Stimulated activated CD8-positive, alpha-beta memory T cell treated with anti-CD3 and anti-CD28 coated beads, Interleukin-7, amount 100 ng/mL, for 1 hour (primary cell): ENCODE measurements around the gene PRKCZ.

Experiments used
- DNase-seq, 2 donors: peaks; one replicate each; pipeline ENCODE4 v3.0.0-alpha.2; 2020; ENCODE audit warnings: low read depth in 2 of 2

PRKCZ gene

GRCh38 chr1:2208309-2209239 lies 158.4 kb downstream of the PRKCZ start:
- DNase-seq: no peak

DNA sequence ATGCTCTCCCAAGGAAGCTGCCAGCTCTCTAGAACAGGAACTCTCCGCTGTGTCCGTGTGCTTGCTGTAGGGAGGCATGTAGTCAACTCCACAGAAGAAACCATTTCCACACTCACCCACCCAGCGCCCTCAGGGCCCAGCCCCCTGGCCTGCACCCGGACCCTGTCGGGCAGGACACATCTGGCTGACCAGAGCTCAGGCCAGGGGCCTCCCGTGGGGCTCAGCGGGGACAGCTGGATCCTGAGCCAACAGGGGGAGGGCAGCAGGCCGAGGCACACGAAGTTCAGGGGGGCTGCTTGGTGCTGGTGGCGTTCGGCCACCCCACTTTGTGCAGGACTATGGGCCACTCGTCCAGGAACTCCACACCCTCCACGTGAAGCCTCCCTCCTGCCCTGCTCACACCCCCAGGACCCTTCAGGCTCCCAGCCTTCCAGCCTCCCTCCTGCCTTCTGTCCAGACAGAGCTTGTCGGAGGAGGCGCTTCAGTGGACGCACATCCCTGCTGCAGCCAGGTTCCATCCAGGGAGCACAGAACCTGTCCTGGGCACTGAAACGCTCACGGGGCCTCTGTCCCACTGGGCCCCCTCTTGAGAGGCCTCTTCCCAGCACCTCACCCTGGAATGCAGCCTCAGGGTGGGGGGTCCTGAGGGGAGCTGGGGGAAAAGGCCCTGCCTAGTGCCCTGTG lies 159.3 kb downstream of the PRKCZ start:
- no peak for DNase-seq

DNA sequence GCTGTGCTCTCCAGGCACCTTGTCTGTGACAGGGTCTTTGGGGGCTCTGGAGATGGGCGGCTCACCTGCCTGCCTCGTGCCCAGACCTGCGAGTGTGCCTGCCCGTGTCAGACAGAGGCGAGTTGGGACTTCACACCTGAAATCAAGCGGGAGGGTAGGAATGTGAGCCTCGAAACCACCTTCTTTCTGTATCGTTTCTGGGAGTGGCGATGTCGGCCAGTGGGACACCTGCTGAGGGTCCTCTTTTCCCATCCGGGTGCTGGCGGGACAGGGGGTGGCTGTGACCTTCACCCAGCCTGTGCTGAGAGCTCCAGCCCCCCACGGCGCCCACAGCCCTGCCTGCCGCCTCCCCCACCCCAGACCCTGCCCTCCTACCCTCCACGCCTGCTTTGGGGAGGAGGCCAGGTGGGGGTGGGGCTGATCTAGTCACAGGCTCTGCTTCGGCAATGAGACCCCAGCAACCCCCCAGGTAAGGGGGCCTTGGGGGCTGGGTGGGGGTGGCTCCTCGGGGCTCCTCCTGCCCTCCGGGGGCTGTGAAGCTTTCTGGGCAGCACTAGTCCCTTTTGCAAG lies 160.0 kb downstream of the PRKCZ start:
- no peak for DNase-seq

- DNase-seq: no peak
Observed at GRCh38 chr1:2210786-2211185, 160.6 kb downstream of the PRKCZ start.

- DNase-seq: no peak
Observed at GRCh38 chr1:2212274-2212531, 162.0 kb downstream of the PRKCZ start.

DNA sequence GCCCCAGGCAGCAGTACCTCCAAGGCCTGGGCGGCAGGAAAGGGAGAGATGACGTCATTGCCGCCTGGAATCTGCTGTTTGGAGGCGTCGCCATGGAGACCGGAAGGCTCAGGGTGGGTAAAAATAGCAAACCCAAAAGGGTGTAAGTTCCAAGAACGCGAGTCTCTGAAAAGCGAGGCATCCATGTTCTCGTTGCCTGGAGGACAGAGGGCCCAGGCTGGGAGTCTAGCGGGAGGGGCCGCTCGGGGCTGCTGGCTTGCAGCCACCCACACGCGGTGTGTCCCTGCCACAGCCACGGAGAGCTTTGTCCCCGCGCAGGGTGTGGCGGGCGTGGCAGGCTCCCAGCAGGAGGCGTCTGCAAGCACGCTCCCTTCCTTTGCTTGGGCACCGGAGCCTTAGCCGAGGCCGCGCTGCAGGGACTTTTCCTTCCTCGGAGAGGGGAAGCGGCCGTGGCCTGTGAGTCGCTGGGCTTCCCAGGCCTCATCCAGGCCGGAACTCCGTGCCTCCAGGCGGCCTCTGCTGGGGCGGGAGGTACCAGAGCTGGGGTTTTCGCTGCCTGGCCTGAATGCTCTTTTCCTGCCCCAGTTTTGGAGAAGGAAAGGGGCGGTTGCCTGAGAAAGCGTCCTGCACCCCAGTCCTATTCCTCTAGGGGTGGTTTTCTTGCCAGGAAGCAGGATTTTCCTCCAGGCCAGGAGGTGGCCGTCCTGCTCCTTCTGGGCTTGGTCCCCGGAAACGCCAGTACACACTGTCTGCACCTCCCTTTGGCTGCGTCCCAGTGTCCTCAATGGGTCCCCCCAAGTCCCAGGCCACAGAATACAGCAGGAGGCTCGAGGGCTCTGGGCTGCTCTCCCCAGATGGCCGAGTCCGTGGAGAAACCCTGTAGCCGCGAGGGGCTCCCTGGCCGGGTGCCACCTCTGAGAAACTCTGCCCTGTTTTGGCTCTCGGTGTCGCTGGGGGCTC lies 162.6 kb downstream of the PRKCZ start:
- no peak for DNase-seq

GRCh38 chr1:2213576-2214505 lies 163.6 kb downstream of the PRKCZ start:
- no peak for DNase-seq

GRCh38 chr1:2214541-2215241 lies 164.5 kb downstream of the PRKCZ start:
- no peak for DNase-seq

DNA sequence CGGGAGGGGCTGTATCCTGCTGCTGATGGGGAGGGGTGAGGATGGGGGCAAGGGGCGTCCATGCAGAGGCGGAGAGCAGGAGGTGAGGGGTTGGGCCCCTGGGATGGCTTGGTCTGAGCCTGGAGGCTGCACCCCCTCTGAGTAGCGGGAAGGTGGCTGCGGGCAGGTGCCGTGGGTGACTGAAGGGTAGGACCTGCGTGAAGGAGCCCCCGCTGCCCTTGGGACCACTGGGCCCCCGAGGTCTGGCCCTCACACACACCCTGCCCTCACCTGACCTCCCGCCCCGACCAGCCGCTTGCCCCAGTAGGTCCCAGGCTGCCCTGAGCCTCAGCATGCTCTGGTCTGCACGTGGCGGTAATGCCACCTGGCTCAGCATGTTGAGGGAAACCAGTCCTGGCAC lies 165.1 kb downstream of the PRKCZ start:
- no peak for DNase-seq

GRCh38 chr1:2215909-2216766 lies 165.9 kb downstream of the PRKCZ start:
- no peak for DNase-seq

GRCh38 chr1:2216767-2217058 lies 166.5 kb downstream of the PRKCZ start:
- no peak for DNase-seq

DNA sequence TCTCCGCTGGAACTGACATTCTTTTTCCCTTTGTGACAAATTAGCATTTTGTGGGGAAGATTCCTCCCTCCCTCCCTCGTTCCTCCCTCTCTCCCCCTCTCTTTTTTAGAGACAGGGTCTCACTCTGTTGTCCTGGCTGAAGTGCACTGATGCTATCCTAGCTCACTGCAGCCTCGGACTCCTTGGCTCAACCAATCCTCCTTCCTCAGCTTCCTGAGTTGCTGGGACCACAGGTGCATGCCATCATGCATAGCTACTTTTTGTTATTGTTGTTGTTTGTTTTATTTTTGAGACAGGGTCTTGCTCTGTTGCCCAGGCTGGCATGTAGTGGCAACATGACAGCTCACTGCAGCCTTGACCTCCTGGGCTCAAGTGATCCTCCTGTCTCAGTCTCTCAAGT lies 171.1 kb downstream of the PRKCZ start:
- DNase-seq: no peak

GRCh38 chr1:2224170-2224584 lies 174.0 kb downstream of the PRKCZ start:
- DNase-seq: no peak

- DNase-seq: no peak
Observed at GRCh38 chr1:2224631-2225428, 174.6 kb downstream of the PRKCZ start.

GRCh38 chr1:2226525-2227345 lies 176.5 kb downstream of the PRKCZ start:
- DNase-seq: no peak

DNA sequence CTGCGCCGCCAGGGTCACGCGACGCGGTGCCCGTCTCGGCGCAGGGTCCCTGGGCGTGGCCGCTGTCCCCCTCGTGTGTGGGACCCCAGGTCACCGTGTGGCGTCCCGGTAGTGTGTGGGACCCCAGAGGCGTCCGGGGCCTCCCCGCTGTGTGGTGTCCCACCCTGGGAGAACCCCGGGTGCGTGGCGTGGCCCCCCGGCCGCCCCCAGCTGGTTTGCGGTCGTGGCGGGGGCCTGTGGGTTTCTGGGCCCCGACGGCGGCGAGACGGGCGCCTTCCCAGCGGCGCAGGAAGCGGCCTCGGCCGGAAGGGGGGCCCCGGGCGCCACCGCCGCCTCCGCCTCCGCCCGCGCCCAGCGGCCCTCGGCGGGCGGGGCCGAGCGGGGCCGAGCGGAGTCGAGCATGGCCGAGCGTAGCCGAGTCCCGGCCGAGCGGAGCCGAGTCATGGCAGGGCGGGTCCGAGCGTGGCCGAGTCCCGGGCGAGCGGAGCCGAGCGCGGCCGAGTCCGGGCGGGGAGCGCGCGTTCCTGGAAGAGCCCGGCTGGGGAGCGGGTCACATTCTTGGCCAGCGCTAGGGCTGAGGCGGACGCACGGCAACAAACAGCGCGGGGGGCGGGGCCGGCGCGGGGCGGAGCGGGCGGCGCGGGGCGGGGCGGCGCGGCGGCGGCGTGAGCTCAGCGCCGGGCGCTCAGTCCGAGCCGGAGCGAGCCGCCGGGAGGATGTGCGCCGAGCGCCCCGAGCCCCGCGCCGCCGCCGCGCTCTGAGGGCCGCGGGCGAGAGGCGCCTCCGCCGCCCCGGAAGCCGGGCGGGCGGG lies 177.3 kb downstream of the PRKCZ start:
- DNase-seq: peak; percentile 80 to 87

GRCh38 chr1:2228157-2228594 lies 178.0 kb downstream of the PRKCZ start, which contains the start of gene SKI:
SKI (plus strand) TSS chr1:2228319; CDS start chr1:2228767, 448 bp downstream.
- DNase-seq: no peak
